ENCODE results near the gene MTUS2. TPM values are rescaled to one million over a fixed set of nuclear protein-coding genes. Genes with fewer than 3 reads are reported as not detected.

MTUS2 gene
- total RNA-seq, 6 donors from 2014 or later, result 0.11 to 1.6 (median 0.20) TPM; not detected in 1

DNA sequence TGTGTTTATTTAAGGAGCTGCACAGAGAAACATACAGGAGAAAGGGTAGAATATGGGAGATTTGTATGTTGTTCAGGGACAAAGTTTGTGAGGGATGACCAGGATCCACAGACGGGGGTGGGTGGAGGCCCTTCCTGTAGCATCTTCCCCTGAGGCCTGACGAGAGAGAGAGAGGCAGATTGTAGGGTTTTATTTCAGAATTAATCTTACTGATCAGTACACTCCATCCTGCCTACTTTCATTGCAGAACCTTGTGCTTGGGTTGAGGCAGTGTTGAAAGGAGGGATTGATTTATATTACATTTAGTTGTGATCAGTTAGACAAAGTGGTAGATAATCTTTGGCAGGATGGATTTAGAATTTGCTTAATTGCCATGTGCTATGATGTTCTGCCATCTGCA lies 39.6 kb downstream of the MTUS2 start:
- H3K36me3 ChIP-seq, result no peaks in the 10 kb centered on the region
- TF ChIP-seq POLR2AphosphoS5 (IDR thresholded peaks at IDR 0.05) (no peak), CTCF (IDR thresholded peaks at IDR 0.05) (no peak), POLR2A (IDR thresholded peaks at IDR 0.05) (no peak), EP300 (IDR thresholded peaks at IDR 0.05) (no peak)
- H3K4me1 ChIP-seq, result no peaks in the 10 kb centered on the region
- no peaks in the 10 kb centered on the region for H3K9me3 ChIP-seq
- DNase-seq, result no peak
- H3K4me3 ChIP-seq, result no peak overlapping the region
- ATAC-seq (ENCODE audit: low FRiP score in 2 of 2), result no peak
- no peak overlapping the region for H3K27ac ChIP-seq
- no peaks in the 10 kb centered on the region for H3K27me3 ChIP-seq
- 67 to 79% methylated on average over 2 of the region's 2 CpGs for WGBS, 2 donors

DNA sequence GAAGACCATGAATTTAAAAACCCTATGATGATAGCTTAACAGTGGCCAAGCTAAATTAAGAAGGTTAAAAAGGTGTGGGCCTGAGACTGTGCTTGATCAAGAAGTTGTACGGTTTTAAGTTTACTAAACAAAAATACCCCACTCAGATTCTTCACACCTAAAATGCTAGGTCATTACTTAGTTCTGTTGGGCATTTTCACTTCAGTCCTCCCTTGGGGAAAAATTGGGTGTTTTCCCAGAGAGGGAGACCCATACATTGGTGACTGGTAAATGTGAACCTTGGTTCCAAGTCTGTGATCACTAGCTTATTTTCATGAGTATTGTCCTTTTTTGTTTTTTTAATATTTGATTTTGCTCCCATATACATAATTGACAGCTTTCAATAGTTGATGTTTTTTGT lies 44.4 kb downstream of the MTUS2 start:
- 70% methylated on average over 1 of the region's 1 CpG; no CpG with 5 or more reads in 1 of the 2 donors for WGBS, 2 donors
- TF ChIP-seq POLR2AphosphoS5 (IDR thresholded peaks at IDR 0.05) (no peak), POLR2A (IDR thresholded peaks at IDR 0.05) (no peak), CTCF (IDR thresholded peaks at IDR 0.05) (no peak), EP300 (IDR thresholded peaks at IDR 0.05) (no peak)
- no peaks in the 10 kb centered on the region for H3K9me3 ChIP-seq
- H3K27me3 ChIP-seq, result no peaks in the 10 kb centered on the region
- no peak for DNase-seq
- no peak overlapping the region for H3K4me3 ChIP-seq
- no peak for ATAC-seq (ENCODE audit: low FRiP score in 2 of 2)
- no peak overlapping the region for H3K27ac ChIP-seq
- no peaks in the 10 kb centered on the region for H3K4me1 ChIP-seq
- H3K36me3 ChIP-seq, result no peaks in the 10 kb centered on the region

DNA sequence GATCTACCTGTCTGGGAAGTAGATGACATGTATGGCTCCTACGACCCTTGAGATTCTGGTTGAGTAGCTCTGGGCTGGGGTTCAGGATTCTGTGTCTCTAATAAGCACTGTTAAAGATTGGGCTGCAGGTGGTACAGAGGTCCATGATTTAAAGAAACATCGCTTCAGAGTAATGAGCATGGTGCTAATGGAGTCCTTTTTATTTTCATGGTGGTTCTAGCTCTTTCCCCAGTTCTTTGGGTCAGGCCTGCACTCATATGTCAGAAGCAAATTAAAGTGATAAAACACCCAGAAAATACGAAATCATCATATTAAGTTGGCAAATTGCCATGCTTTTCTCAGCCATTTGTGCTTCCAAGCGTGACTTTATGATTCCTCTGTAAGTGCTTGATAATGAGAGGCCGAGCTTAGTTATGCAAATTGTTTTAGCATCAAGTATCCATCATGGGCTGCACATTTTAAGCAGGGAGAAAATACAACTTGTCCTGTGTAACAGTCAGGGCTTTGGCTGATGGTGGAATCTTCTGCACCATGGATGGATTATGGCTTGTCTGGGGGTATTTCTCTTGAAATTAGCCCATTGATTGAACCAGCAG lies 45.1 kb downstream of the MTUS2 start:
- DNase-seq (no peak), ATAC-seq (ENCODE audit: low FRiP score in 2 of 2) (no peak)
- TF ChIP-seq CTCF (IDR thresholded peaks at IDR 0.05) (no peak), POLR2AphosphoS5 (IDR thresholded peaks at IDR 0.05) (no peak), EP300 (IDR thresholded peaks at IDR 0.05) (no peak), POLR2A (IDR thresholded peaks at IDR 0.05) (no peak)
- 67 to 85% methylated on average over 5 of the region's 5 CpGs for WGBS, 2 donors
- Histone ChIP-seq H3K9me3 (no peaks in the 10 kb centered on the region), H3K4me3 (no peak overlapping the region), H3K36me3 (no peaks in the 10 kb centered on the region), H3K27me3 (no peaks in the 10 kb centered on the region), H3K27ac (no peak overlapping the region), H3K4me1 (no peaks in the 10 kb centered on the region)

DNA sequence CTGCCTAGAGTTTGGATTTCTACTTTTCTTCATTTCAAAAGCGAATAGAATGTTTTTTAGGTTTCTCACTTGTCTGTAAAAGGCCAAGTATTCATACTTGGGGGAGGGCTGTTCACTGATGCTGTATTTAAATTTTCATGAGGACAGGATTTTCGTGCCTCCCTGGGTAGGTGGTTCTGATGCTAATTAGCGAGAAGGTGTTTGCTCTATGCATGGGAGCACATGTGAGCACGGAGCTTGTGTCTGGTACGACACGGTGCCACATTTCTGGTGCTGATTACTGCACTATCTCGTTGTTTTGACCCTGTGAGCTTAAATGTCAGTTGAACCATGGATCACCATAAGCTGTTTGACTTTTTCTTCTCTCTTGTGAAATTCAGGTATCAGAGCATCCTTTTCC lies 45.8 kb downstream of the MTUS2 start:
- Histone ChIP-seq H3K27ac (no peak overlapping the region), H3K9me3 (no peaks in the 10 kb centered on the region), H3K4me3 (no peak overlapping the region), H3K4me1 (no peaks in the 10 kb centered on the region), H3K36me3 (no peaks in the 10 kb centered on the region), H3K27me3 (no peaks in the 10 kb centered on the region)
- TF ChIP-seq EP300 (IDR thresholded peaks at IDR 0.05), result no peak
- TF ChIP-seq POLR2AphosphoS5 (IDR thresholded peaks at IDR 0.05), result no peak
- no peak for TF ChIP-seq POLR2A (IDR thresholded peaks at IDR 0.05)
- TF ChIP-seq CTCF (IDR thresholded peaks at IDR 0.05), result no peak
- no peak for DNase-seq
- no peak for ATAC-seq (ENCODE audit: low FRiP score in 2 of 2)
- 74 to 76% methylated on average over 7 of the region's 7 CpGs for WGBS, 2 donors

GRCh38 chr13:28866932-28867331 lies 46.8 kb downstream of the MTUS2 start:
- no peak overlapping the region for H3K27ac ChIP-seq
- H3K4me3 ChIP-seq, result no peak overlapping the region
- H3K27me3 ChIP-seq, result no peaks in the 10 kb centered on the region
- 71 to 87% methylated on average over 1 of the region's 1 CpG for WGBS, 2 donors
- TF ChIP-seq CTCF (IDR thresholded peaks at IDR 0.05) (no peak), POLR2A (IDR thresholded peaks at IDR 0.05) (no peak), EP300 (IDR thresholded peaks at IDR 0.05) (no peak)
- no peak for ATAC-seq (ENCODE audit: low FRiP score in 2 of 2)
- H3K9me3 ChIP-seq, result no peaks in the 10 kb centered on the region
- H3K4me1 ChIP-seq, result no peaks in the 10 kb centered on the region
- no peaks in the 10 kb centered on the region for H3K36me3 ChIP-seq
- no peak for DNase-seq
